ENCODE measurements around the gene MAGI1.
A peak's percentile ranks its signal among the peaks of the same experiment; 100 is the strongest.

MAGI1 gene

GRCh38 chr3:65443739-65444446, 594.8 kb downstream of the MAGI1 start:
- no peak for DNase-seq (ENCODE audit: low read depth)
- H3K4me3 ChIP-seq (ENCODE audit: low read depth, low read length) = no peak overlapping the region
- no peak for TF ChIP-seq CTCF (conservative IDR thresholded peaks at IDR 0.05; ENCODE audit: low read depth, low read length)

GRCh38 chr3:65439641-65440284, 599.0 kb downstream of the MAGI1 start:
- no peak overlapping the region for H3K4me3 ChIP-seq (ENCODE audit: low read depth, low read length)
- peak; percentile 86 for TF ChIP-seq CTCF (conservative IDR thresholded peaks at IDR 0.05; ENCODE audit: low read depth, low read length)
- peak; percentile 85 for DNase-seq (ENCODE audit: low read depth)

GRCh38 chr3:65438612-65439011, 600.1 kb downstream of the MAGI1 start:
- no peak for DNase-seq (ENCODE audit: low read depth)
- no peak for TF ChIP-seq CTCF (conservative IDR thresholded peaks at IDR 0.05; ENCODE audit: low read depth, low read length)

GRCh38 chr3:65438096-65438495, 600.6 kb downstream of the MAGI1 start:
- H3K4me3 ChIP-seq (ENCODE audit: low read depth, low read length) = no peak overlapping the region
- TF ChIP-seq CTCF (conservative IDR thresholded peaks at IDR 0.05; ENCODE audit: low read depth, low read length) = no peak
- DNase-seq (ENCODE audit: low read depth) = no peak

More at GRCh38 chr3:65438612-65439011, 600.1 kb downstream of the MAGI1 start:
- H3K4me3 ChIP-seq (ENCODE audit: low read depth, low read length) = no peak overlapping the region

GRCh38 chr3:65436580-65436979, 602.1 kb downstream of the MAGI1 start:
- DNase-seq (ENCODE audit: low read depth) = peak; percentile 17
- H3K4me3 ChIP-seq (ENCODE audit: low read depth, low read length) = no peak overlapping the region
- TF ChIP-seq CTCF (conservative IDR thresholded peaks at IDR 0.05; ENCODE audit: low read depth, low read length) = peak; percentile 54

GRCh38 chr3:65433480-65433879, 605.2 kb downstream of the MAGI1 start:
- TF ChIP-seq CTCF (conservative IDR thresholded peaks at IDR 0.05; ENCODE audit: low read depth, low read length) = no peak
- H3K4me3 ChIP-seq (ENCODE audit: low read depth, low read length) = no peak overlapping the region
- no peak for DNase-seq (ENCODE audit: low read depth)

Data from choroid plexus epithelial cell (primary cell).